HG03097 (cell line): ENCODE data around the gene CASP4.
"Not testable (repeated sequence)": the region's sequence is repeated elsewhere in the genome, so short reads cannot be mapped to it uniquely, and the experiment has no call there.

ENCODE experiments used
- ATAC-seq: cut with Tn5 transposase; IDR thresholded peaks from one replicate; pipeline ENCODE4 v1.9.1; 2021; ENCODE audit not compliant: unreplicated experiment, low FRiP score

Gene CASP4

GRCh38 chr11:104968355-104968855 is at the start of gene CASP4:
Gene CASP4, minus strand, starts transcription at chr11:104968574. Its CDS starts 49 bp downstream, at chr11:104968525.
- ATAC-seq: peak; percentile 90

- ATAC-seq: no peak
These were observed 39.1 kb upstream of the CASP4 start for GRCh38 chr11:105007463-105007862.

GRCh38 chr11:105005451-105005845 is 37.1 kb upstream of the CASP4 start:
- no peak for ATAC-seq

GRCh38 chr11:105004021-105004420 is 35.6 kb upstream of the CASP4 start:
- ATAC-seq: no peak

- no peak for ATAC-seq
These were observed 34.8 kb upstream of the CASP4 start for GRCh38 chr11:105003151-105003550.

GRCh38 chr11:105000797-105001196 is 32.4 kb upstream of the CASP4 start:
- ATAC-seq: peak; percentile 81

GRCh38 chr11:105000167-105000566 is 31.8 kb upstream of the CASP4 start:
- ATAC-seq: no peak

- ATAC-seq: no peak
These were observed 31.3 kb upstream of the CASP4 start for GRCh38 chr11:104999721-105000120.

GRCh38 chr11:104997288-104997687 is 28.9 kb upstream of the CASP4 start:
- no peak for ATAC-seq

GRCh38 chr11:104995001-104995408 is 26.6 kb upstream of the CASP4 start:
- no peak for ATAC-seq

GRCh38 chr11:104992781-104993180 is 24.4 kb upstream of the CASP4 start:
- ATAC-seq: no peak

GRCh38 chr11:104991994-104992393 is 23.6 kb upstream of the CASP4 start:
- no peak for ATAC-seq

GRCh38 chr11:104984808-104985207 is 16.4 kb upstream of the CASP4 start:
- no peak for ATAC-seq

GRCh38 chr11:104979839-104980238 is 11.5 kb upstream of the CASP4 start:
- ATAC-seq: peak; percentile 56

GRCh38 chr11:104973616-104974015 is 5.2 kb upstream of the CASP4 start:
- no peak for ATAC-seq

- not testable (repeated sequence) for ATAC-seq
These were observed 4.5 kb upstream of the CASP4 start for GRCh38 chr11:104972924-104973323.

- no peak for ATAC-seq
These were observed 2.4 kb upstream of the CASP4 start for GRCh38 chr11:104970756-104971155.

GRCh38 chr11:104968856-104969776 is 742 bp upstream of the CASP4 start:
- no peak for ATAC-seq

- ATAC-seq: no peak
These were observed 630 bp downstream of the CASP4 start for GRCh38 chr11:104967534-104968354.

- no peak for ATAC-seq
These were observed 2.6 kb downstream of the CASP4 start for GRCh38 chr11:104965735-104966134.

GRCh38 chr11:104964247-104964646 is 4.1 kb downstream of the CASP4 start:
- no peak for ATAC-seq
